ENCODE results near the gene SETD7.
"Not testable (repeated sequence)": the region's sequence is repeated elsewhere in the genome, so short reads cannot be mapped to it uniquely, and the experiment has no call there.

SETD7 gene

DNA sequence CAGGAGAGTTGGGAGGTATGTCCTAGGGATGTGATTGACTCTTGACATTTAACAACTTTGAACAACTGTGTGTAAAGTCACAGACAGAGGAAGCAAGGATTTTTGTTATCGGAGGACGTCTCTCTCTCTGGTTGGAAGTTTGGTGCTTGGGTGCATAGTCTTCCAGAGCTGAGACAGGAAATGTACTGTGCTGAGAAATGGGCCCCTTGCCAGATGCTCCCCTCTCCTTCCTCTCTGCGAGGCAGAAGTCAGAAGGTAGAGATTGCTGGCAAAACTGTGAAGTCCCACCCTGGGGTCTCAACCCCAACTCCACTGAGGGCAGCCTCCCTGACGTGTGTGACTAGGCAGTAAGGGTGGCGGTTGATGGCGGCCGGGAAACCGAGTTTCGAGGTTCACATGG is 49.2 kb downstream of the SETD7 start:
- DNase-seq: no peak

DNA sequence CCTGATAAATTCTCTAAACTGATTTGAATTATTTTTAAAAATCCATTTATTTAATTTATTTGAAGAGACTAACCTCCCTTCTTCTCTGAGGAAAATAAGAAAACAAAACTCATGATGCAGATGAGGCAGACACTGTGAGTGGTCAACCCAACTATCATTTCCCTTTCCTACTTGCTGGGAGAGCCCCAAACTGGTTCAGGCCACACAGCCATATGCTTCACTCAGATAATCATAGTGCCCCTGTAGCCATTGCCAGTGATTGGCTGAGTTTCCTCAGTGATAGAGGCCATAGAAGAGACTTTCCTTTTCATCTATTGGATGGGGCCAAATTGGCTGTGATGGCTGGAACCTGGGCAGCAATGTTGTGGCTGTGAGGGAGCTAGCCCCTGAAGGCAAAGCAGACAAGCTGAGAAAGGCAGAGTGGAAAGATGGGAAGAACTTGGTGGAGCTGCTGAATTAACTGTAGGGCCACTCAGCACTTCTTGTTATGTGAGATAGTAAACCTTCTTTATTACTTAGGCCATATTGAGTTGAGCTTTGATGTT is 52.3 kb downstream of the SETD7 start:
- DNase-seq: no peak

DNA sequence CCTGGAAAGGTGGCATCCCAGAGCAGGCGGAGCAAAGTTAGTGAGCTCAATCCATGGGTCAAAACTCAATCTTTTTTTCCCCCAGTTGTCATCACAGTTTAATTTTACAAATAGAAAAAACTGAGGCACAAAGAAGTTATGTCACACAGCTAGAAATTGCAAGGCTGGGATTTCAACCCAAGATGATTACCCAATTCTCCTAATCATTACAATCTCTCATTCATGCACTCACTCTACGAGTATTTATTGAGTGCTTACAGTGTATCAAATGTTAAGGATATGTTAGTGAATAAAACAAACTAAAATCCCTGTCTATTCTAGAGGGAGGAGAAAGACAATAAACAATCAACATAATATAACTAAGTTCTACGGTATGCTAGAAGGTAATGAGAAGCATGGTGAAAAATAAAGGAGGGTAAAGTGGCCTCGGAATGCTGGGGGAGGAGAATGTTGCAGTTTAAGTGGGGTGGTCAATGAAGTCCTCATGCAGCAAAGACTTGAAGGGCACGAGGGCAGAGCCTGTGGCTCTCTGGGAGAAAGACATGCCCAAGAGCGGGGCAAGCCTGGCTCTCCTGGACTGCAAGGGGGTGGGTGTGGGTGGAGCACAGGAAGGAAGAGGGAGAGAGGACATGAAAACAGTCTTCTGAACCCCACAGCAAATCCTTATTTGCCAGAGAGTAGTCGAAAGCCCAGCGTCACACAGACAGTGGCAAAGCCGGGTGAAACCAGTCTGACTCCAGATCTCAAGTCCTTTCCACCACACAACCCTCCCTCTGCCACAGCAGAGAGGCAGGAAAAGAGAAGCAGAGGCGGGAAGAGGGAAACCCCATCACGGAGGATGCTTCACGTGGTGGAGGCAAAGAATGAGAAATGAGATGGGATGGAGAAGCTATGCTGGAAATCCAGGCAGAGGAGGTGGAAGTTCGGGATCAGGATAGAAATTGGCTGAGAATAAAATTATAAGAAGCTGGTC is 53.8 kb downstream of the SETD7 start:
- no peak for DNase-seq

- DNase-seq: no peak
These were observed 54.5 kb downstream of the SETD7 start for GRCh38 chr4:139501527-139501926.

DNA sequence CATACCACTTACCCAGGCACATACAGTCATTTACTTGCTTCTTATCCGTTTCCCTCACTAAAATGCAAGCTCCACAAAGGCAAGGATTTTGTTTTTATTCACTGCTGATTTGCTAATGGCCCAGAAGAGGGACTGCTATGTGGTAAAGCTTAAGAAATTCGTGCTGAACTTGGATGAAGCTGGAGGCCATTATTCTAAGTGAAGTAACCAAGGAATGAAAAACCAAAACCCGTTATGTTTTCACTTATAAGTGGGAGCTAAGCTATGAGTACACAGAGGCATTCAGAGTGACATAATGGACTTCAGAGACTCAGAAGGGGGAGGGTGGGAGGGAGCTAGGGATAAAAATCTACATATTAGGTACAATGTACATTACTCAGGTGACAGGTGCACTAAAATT is 54.9 kb downstream of the SETD7 start:
- no peak for DNase-seq

DNA sequence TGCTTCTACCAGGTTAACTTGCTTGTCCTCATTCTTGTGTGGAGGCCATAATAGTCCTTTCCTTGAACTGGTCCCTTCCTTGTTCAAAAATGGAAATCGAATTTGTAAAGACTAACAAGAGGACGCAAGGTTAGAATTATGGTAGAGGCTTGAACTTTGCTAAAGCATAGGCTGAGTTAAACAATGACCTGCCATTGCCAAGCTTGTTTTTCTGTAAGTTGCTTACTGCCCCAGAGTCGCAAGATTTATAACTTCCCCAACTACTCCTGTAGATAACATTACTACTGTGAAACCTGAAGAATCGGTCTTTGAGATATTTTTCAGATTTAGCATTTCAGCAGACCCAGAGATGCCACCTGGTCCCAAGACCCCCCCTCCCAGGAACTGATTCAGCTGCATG is 56.8 kb downstream of the SETD7 start:
- no peak for DNase-seq

- no peak for DNase-seq
These were observed 62.8 kb downstream of the SETD7 start for GRCh38 chr4:139493176-139493575.

GRCh38 chr4:139492429-139492828 is 63.6 kb downstream of the SETD7 start:
- DNase-seq: no peak

GRCh38 chr4:139489638-139490037 is 66.4 kb downstream of the SETD7 start:
- DNase-seq: no peak

GRCh38 chr4:139488442-139488841 is 67.6 kb downstream of the SETD7 start:
- no peak for DNase-seq

DNA sequence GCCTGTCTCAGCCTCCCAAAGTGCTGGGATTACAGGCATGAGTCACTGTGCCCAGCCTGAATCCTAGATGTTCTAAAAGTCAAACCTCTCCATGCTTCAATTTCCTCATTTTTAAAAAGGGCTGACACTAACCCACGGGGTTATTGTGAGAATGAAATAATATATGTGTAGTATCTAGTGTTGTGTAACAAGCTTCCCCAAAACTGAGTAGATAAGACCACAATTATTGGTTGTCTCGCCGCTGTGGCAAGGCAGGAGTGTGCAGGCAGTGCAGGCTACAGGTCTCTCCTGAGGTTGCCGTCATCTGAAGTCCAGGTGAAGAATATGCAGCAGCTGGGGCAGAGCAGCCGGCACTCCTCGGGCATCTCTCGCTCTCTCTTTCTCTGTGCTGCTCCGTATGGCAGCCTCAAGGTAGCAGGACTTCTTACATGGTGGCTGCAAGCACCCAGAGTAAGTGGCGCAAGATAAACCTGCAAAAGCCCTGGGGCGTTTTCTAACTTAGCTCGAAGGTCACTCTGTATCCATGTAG is 71.2 kb downstream of the SETD7 start:
- DNase-seq: no peak

DNA sequence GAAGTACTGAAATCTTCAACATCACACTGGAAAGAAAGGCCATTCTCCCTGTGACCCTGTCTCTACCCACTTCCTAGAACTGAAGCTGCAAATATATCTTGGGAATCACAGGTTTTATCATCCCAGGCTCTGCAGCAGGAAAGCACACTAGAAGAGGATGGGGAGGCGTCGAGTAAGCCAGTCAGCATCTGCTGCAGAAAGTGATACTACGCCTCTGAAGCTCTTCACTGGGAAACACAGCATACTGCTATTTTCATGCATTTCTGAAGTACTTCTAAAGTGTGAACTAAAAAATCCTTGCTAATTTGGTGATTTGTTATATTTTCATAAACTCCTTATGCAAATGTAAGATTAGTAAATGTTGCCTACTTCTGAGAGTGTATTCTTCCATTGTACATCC is 73.0 kb downstream of the SETD7 start:
- DNase-seq: no peak

GRCh38 chr4:139481465-139481864 is 74.6 kb downstream of the SETD7 start:
- no peak for DNase-seq

GRCh38 chr4:139476363-139476762 is 79.7 kb downstream of the SETD7 start:
- no peak for DNase-seq

GRCh38 chr4:139472852-139473251 is 83.2 kb downstream of the SETD7 start:
- no peak for DNase-seq

DNA sequence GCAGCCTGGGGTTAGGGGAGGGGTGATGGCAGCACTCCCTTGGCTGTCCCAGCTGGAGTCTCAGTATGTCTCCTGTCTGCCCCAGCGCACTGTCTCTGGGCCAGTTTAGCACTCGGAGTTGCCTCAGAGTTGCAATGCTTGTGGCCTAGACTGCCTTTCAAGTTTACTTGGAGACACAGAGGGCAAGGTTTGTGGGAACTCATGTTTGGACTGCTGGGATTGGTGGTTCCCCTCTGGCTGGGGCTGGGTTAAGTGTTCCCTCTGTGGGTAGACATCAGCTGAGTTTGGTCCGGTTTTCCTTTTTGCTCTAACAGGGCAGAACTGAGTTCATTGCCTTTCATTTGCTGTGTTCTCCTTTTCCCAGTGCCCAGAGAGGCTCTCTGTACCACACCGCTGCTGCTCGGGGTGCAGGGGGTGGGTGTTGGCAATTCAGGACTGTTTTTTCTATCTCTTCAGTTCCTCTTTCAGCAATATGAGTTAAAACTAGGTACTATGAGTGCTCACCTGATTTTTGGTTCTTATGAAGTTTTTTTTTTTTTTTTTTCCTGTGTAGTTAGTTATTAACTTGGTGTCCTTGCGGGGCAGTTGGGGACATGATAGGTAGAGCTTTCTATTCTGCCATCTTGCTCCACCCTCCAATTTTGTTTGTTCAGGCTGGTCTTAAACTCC is 84.9 kb downstream of the SETD7 start:
- no peak for DNase-seq

- no peak for DNase-seq
These were observed 85.7 kb downstream of the SETD7 start for GRCh38 chr4:139470295-139470694.

- no peak for DNase-seq
These were observed 86.2 kb downstream of the SETD7 start for GRCh38 chr4:139469869-139470268.

DNA sequence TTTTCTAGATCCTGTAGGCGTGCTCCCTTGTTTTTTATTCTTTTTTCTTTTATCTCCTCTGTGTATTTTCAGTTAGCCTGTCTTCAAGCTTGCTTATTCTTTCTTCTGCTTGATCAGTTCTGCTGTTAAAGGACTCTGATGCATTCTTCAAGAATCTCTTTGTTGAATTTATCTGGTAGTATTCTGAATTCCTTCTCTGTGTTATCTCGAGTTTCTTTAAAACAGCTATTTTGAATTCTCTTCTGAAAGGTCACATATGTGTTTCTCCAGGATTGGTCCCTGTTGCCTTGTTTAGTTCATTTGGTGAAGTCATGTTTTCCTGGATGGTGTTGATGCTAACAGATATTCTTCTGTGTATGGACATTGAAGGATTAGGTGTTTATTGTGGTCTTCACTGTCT is 86.8 kb downstream of the SETD7 start:
- no peak for DNase-seq

GRCh38 chr4:139468756-139469155 is 87.3 kb downstream of the SETD7 start:
- DNase-seq: not testable (repeated sequence)

DNA sequence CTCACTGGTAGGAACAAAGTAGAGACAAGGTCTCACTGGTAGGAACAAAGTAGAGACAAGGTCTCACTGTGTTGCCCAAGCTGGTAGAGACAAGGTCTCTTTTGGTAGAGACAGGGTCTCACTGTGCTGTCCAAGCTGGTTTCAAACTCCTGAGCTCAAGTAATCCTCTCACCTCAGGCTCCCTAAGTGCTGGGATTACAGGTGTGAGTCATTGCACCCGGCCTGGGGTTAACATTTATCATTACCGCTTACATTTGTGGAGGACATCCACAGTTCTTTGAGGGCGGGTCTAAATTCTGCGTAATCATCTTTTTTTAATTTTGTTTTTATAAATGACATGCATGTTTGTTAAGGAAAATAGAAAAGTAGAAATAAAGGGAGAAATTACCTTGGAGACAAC is 90.1 kb downstream of the SETD7 start:
- DNase-seq: no peak

DNA sequence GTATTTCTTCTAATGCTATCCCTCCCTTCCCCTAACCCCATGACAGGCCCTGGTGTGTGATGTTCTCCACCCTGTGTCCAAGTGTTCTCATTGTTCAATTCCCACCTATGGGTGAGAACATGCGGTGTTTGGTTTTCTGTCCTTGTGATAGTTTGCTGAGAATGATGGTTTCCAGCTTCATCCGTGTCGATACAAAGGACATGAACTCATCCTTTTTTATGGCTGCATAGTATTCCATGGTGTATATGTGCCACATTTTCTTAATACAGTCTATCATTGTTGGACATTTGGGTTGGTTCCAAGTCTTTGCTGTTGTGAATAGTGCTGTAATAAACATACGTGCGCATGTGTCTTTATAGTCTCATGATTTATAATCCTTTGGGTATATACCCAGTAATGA is 91.5 kb downstream of the SETD7 start:
- not testable (repeated sequence) for DNase-seq

- no peak for DNase-seq
These were observed 94.9 kb downstream of the SETD7 start for GRCh38 chr4:139461022-139461628.
